Measurements from ENCODE around the gene GPATCH2. TPM values are rescaled to one million over a fixed set of nuclear protein-coding genes. Genes with fewer than 3 reads are reported as not detected.

GPATCH2 gene
- total RNA-seq, 2 experiments from 2014 or later = 6.0 to 6.6 TPM

DNA sequence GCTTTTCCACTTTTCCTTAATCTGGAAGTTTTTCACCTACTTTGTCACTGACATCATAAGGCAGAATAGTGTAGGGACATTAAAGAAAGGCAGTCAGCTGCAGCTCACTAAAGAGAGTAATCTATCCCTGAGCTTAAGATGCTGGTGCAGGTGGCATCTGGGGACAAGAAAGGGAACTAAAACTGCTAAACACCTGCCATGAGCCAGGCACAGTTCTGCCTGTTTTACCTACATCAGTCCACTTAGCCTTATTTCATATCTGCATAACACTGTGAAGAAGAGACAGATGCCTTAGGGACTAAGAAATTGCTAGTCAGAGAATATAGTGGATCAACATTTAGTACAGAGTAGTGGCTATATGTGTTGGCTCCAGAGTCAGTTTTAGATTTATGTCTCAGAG lies 88.1 kb downstream of the GPATCH2 start:
- TF ChIP-seq, protein P1, sequence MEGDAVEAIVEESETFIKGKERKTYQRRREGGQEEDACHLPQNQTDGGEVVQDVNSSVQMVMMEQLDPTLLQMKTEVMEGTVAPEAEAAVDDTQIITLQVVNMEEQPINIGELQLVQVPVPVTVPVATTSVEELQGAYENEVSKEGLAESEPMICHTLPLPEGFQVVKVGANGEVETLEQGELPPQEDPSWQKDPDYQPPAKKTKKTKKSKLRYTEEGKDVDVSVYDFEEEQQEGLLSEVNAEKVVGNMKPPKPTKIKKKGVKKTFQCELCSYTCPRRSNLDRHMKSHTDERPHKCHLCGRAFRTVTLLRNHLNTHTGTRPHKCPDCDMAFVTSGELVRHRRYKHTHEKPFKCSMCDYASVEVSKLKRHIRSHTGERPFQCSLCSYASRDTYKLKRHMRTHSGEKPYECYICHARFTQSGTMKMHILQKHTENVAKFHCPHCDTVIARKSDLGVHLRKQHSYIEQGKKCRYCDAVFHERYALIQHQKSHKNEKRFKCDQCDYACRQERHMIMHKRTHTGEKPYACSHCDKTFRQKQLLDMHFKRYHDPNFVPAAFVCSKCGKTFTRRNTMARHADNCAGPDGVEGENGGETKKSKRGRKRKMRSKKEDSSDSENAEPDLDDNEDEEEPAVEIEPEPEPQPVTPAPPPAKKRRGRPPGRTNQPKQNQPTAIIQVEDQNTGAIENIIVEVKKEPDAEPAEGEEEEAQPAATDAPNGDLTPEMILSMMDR (IDR thresholded peaks at IDR 0.05) = no peak
- Mint-ChIP-seq H3K27ac (no peak overlapping the region), H3K9me3 (peaks cover 13% of the 10 kb centered on the region), H3K36me3 (ENCODE audit: low read depth) (peaks cover 18% of the 10 kb centered on the region), H3K27me3 (no peaks in the 10 kb centered on the region), H3K4me1 (ENCODE audit: low read depth) (no peaks in the 10 kb centered on the region), H3K4me3 (no peak overlapping the region)
- intact Hi-C loops (cut with micrococcal nuclease) = no loop called here
- DNase-seq (no peak), ATAC-seq (no peak)
- POLR2A ChIA-PET = no interaction called here
- CTCF ChIA-PET = no interaction called here

DNA sequence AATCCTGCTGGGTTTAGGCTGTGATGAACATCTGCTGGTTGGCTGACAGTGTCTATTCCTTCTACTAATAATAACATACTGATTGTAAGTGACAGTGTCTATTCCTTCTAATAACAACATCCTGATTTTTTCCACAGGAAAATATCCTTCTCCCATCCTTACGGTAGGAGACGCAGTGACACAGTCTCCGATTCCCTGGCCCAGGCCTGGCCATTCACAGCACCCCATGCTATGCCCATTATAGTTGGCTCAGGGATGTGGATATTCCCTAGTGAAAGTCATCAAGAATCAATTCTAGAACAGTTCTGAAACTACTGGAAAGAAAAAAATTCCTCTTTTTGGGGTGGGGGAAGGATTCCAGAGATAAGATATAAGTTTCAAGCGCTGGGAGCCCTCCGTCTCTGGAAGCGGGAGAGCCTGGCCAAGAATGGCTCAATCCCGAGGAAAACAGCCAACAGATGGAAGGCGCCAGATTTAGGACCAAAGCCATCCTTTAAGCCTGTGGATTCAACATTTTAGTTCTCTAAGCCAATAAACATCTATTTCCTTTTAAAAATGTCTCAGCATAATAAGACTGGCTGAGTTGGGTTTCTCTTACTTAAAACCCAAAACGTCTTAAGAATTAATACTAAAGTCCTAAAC lies 88.6 kb downstream of the GPATCH2 start:
- intact Hi-C loops (cut with micrococcal nuclease) = no loop called here
- Mint-ChIP-seq H3K27ac (no peak overlapping the region), H3K36me3 (ENCODE audit: low read depth) (peaks cover 14% of the 10 kb centered on the region), H3K9me3 (peaks cover 8% of the 10 kb centered on the region), H3K27me3 (no peaks in the 10 kb centered on the region), H3K4me3 (no peak overlapping the region), H3K4me1 (ENCODE audit: low read depth) (no peaks in the 10 kb centered on the region)
- no peak for DNase-seq
- no peak for ATAC-seq
- CTCF ChIA-PET = no interaction called here
- POLR2A ChIA-PET = no interaction called here
- TF ChIP-seq, protein P1 (IDR thresholded peaks at IDR 0.05) = no peak

DNA sequence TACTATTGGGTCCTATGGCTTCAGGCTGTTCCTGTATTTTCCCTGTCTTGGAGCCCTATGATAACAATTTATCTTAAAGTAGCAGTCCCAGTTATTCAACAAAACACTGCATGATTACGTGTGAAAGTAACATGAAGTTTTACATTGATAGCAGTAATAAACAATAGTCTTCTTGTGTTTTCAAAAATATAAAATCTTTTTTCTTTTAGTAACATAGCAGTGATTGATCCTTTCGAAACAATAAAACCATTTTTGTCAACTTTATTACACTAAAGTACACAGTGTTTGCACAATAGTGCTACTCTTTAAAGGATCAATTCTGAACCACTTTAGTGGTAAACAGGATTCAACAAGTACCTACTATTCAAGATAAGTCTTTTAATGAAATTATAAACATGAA lies 90.6 kb downstream of the GPATCH2 start:
- TF ChIP-seq, protein P1 (IDR thresholded peaks at IDR 0.05) = no peak
- ChIA-PET POLR2A (no interaction called here), CTCF (interaction anchor here (0.9 kb wide), 1 partner anchor 19 kb away, joined by 3 read pairs; no protein-coding TSS in a partner anchor)
- DNase-seq = no peak
- H3K27ac Mint-ChIP-seq = no peak overlapping the region
- no peaks in the 10 kb centered on the region for H3K4me1 Mint-ChIP-seq (ENCODE audit: low read depth)
- no peak for ATAC-seq
- no peak overlapping the region for H3K4me3 Mint-ChIP-seq
- no peaks in the 10 kb centered on the region for H3K27me3 Mint-ChIP-seq
- intact Hi-C loops (cut with micrococcal nuclease) = no loop called here
- H3K36me3 Mint-ChIP-seq (ENCODE audit: low read depth) = no peaks in the 10 kb centered on the region
- H3K9me3 Mint-ChIP-seq = no peaks in the 10 kb centered on the region

DNA sequence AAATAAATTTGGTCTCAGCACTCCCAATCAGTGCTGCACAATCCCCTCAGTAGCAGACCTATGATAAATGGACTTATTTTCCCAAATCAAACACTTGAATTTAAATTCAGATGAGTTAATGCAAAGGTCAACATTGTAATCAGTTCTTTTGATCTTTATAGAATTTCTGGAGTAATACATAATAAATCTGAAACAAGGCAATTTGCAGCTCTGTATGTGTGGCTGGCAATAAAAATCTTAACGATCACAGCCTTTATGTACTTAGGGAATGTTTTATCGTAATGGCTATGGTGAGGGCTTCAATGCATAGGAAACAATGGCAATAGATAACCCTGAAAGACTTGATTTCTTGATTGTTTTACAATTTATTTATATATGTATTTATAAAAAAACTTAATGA lies 91.4 kb downstream of the GPATCH2 start:
- no peak for ATAC-seq
- DNase-seq = no peak
- ChIA-PET CTCF (no interaction called here), POLR2A (no interaction called here)
- Mint-ChIP-seq H3K27ac (no peak overlapping the region), H3K36me3 (ENCODE audit: low read depth) (no peaks in the 10 kb centered on the region), H3K4me3 (no peak overlapping the region), H3K4me1 (ENCODE audit: low read depth) (no peaks in the 10 kb centered on the region), H3K9me3 (no peaks in the 10 kb centered on the region), H3K27me3 (no peaks in the 10 kb centered on the region)
- intact Hi-C loops (cut with micrococcal nuclease) = no loop called here
- TF ChIP-seq, protein P1 (IDR thresholded peaks at IDR 0.05) = no peak

DNA sequence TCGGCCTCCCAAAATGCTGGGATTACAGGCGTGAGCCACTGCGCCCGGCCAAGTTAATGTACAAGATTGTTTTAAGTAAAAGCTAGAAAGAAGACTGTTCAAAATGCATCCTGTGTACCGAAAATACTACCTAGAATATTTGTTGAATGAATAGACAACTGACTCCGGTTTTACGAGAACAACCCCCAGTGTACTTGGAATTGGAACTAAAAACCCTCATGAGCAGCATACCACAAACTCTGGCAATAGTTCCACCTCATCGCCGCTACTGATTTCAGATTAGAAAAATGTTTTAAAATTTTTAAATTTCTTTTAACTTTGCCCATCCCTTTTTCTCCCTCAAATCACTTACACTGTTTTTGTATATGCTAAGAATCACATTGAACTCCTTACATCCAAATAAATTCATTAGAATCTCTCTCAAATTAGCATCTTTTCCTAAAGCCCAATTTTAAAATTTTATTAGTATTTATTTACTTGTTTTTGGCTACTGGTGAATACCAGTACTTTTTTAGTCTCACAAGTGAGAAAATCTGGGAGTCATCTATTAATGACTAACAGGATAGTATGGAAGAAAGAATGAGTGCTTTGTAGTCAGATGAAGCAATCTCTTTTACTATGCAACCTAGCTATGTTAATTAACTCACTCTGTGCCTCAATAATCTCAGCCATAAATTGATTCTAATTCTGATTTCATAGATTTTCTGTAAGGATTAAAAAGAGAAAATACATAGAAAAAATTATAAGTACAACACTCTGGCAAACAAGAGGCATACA lies 95.1 kb downstream of the GPATCH2 start:
- intact Hi-C loops (cut with micrococcal nuclease) = no loop called here

More for the DNA sequence above, 95.1 kb downstream of the GPATCH2 start:
- Mint-ChIP-seq H3K36me3 (ENCODE audit: low read depth) (peaks cover 2% of the 10 kb centered on the region), H3K27ac (no peak overlapping the region), H3K9me3 (no peaks in the 10 kb centered on the region), H3K27me3 (no peaks in the 10 kb centered on the region), H3K4me1 (ENCODE audit: low read depth) (no peaks in the 10 kb centered on the region), H3K4me3 (no peak overlapping the region)
- ATAC-seq = no peak
- TF ChIP-seq, protein P1 (IDR thresholded peaks at IDR 0.05) = no peak
- POLR2A ChIA-PET = no interaction called here
- no peak for DNase-seq
- CTCF ChIA-PET = no interaction called here
